IPS-15b (cell line): ENCODE data around the gene FNDC3B.

Experiments
- H3K27me3 ChIP-seq: one replicate; pipeline ENCODE4 v1.6.1; 2013; ENCODE audit warnings: low read length; ENCODE audit not compliant: control insufficient read depth, insufficient read depth
- H3K36me3 ChIP-seq: one replicate; pipeline ENCODE4 v1.6.1; 2013; ENCODE audit warnings: low read length; ENCODE audit not compliant: control insufficient read depth, insufficient read depth
- H3K4me1 ChIP-seq: one replicate; pipeline ENCODE4 v1.6.1; 2013; ENCODE audit warnings: mild to moderate bottlenecking, low read length; ENCODE audit not compliant: control insufficient read depth, insufficient read depth
- H3K4me3 ChIP-seq: one replicate; pipeline ENCODE4 v1.5.1; 2013; ENCODE audit warnings: low read depth, low read length
- H3K9ac ChIP-seq: one replicate; pipeline ENCODE4 v1.6.1; 2013; ENCODE audit warnings: low read depth, mild to moderate bottlenecking, low read length
- H3K9me3 ChIP-seq: one replicate; pipeline ENCODE4 v1.6.1; 2013; ENCODE audit warnings: mild to moderate bottlenecking, low read length; ENCODE audit not compliant: control insufficient read depth, insufficient read depth

Gene FNDC3B

DNA sequence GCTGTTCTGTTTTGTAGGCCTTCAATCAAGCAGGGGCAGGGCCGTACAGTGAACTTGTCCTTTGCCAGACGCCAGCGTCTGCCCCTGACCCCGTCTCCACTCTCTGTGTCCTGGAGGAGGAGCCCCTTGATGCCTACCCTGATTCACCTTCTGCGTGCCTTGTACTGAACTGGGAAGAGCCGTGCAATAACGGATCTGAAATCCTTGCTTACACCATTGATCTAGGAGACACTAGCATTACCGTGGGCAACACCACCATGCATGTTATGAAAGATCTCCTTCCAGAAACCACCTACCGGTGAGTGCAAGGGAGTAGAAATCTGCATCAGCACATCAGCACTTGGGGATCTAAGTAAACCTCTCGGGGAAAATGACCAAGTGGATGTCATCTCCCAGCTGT lies 313.4 kb downstream of the FNDC3B start:
- Histone ChIP-seq H3K4me3 (no peak overlapping the region), H3K9me3 (no peaks in the 10 kb centered on the region), H3K36me3 (peaks cover 6% of the 10 kb centered on the region), H3K9ac (no peak overlapping the region), H3K4me1 (no peaks in the 10 kb centered on the region), H3K27me3 (no peaks in the 10 kb centered on the region)

- no peaks in the 10 kb centered on the region for H3K4me1 ChIP-seq
- H3K4me3 ChIP-seq = no peak overlapping the region
- no peaks in the 10 kb centered on the region for H3K27me3 ChIP-seq
- H3K36me3 ChIP-seq = peaks cover 6% of the 10 kb centered on the region
- no peaks in the 10 kb centered on the region for H3K9me3 ChIP-seq
- H3K9ac ChIP-seq = no peak overlapping the region
Observed at GRCh38 chr3:172354931-172355499, 315.6 kb downstream of the FNDC3B start.

GRCh38 chr3:172355836-172356235 lies 316.5 kb downstream of the FNDC3B start:
- Histone ChIP-seq H3K4me1 (no peaks in the 10 kb centered on the region), H3K36me3 (peaks cover 6% of the 10 kb centered on the region), H3K4me3 (no peak overlapping the region), H3K9me3 (no peaks in the 10 kb centered on the region), H3K27me3 (no peaks in the 10 kb centered on the region), H3K9ac (no peak overlapping the region)

DNA sequence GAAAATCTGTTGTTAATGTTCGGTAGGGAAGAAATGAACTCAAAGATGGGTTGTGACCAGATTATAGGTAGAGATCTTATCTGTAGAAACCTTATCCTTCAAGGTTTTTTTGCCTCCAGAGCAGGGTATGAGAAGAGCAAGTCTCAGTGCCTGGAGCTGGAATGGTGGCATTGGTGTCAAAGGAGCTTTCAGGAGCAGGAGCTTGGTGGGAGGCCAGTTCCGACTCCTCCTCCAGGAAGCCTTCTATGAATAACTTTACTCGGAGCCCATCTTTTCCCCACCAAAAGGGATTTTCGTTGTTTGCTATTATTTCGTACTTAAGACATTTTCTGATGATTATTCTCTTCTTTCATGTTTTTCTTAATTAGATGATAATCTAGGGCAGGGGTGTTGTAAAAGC lies 317.0 kb downstream of the FNDC3B start:
- Histone ChIP-seq H3K9me3 (no peaks in the 10 kb centered on the region), H3K36me3 (peaks cover 6% of the 10 kb centered on the region), H3K4me1 (no peaks in the 10 kb centered on the region), H3K4me3 (no peak overlapping the region), H3K9ac (no peak overlapping the region), H3K27me3 (no peaks in the 10 kb centered on the region)

DNA sequence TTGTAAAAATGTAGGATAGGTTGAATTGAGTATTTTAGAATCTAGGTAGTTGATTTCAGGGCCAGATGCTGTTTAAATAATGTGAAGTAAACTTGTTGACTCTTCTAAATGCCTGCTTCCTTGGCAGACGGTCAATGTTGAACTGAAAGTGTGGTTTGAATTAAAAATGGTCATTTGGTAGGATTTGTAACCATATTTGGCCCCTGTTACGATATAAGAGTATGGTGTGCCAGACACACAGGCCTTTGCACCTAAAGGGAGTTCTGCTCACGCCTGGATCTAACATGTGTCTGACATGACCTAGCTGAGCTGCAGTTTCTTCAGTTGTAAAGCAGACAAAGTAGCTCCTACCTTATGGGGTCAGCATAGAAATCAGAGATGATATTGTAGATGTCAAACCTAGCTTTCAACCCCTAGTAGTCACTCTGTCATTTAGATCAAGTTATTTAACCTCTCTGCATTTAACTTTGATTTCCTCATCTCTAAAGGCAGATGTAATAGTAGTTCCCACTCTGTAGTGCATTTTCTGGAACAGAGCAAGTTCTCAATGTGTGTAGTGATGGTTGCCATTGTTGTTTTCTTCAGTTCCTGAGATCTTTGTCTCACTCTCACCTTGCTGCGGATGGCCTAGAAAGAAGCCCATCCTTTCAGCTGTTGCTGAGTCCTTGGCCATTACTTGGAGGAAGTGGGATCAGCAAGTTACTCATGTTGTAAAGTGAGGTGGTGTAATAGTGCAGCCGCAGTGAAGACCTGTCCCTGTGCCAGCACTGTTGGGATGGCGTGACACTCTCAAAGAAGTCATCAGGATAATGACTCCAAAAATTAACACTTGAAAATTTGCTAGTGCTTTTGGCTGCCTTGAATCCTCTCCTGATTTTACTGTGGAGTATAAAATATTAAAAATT lies 318.7 kb downstream of the FNDC3B start:
- Histone ChIP-seq H3K4me1 (no peaks in the 10 kb centered on the region), H3K4me3 (no peak overlapping the region), H3K9me3 (no peaks in the 10 kb centered on the region), H3K27me3 (no peaks in the 10 kb centered on the region), H3K9ac (no peak overlapping the region), H3K36me3 (peaks cover under 1% of the 10 kb centered on the region)

DNA sequence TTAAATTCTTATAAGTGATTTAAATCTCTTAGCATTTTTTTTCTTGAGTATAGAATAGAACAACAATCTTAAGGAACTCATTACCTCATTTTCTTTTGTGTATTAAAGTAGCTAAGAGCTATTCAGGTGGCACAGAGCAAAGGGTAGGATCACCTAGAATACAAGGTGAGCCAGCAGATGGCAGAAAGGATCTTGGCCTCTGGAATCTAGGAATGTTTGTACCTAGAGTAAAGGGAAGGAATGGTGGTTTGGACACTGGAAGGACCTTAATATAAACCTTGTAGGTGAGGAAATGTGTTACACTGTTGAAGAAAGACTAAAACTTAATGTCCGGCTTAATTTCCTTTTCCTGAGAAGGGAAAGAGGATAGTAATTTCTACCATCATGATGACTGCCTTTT lies 319.9 kb downstream of the FNDC3B start:
- no peaks in the 10 kb centered on the region for H3K9me3 ChIP-seq
- H3K27me3 ChIP-seq = no peaks in the 10 kb centered on the region
- no peak overlapping the region for H3K9ac ChIP-seq
- H3K4me1 ChIP-seq = peaks cover 4% of the 10 kb centered on the region
- no peaks in the 10 kb centered on the region for H3K36me3 ChIP-seq
- no peak overlapping the region for H3K4me3 ChIP-seq

- Histone ChIP-seq H3K36me3 (no peaks in the 10 kb centered on the region), H3K9me3 (no peaks in the 10 kb centered on the region), H3K4me3 (no peak overlapping the region), H3K9ac (no peak overlapping the region), H3K27me3 (no peaks in the 10 kb centered on the region), H3K4me1 (peaks cover 6% of the 10 kb centered on the region)
Observed at GRCh38 chr3:172359996-172360395, 320.6 kb downstream of the FNDC3B start.

DNA sequence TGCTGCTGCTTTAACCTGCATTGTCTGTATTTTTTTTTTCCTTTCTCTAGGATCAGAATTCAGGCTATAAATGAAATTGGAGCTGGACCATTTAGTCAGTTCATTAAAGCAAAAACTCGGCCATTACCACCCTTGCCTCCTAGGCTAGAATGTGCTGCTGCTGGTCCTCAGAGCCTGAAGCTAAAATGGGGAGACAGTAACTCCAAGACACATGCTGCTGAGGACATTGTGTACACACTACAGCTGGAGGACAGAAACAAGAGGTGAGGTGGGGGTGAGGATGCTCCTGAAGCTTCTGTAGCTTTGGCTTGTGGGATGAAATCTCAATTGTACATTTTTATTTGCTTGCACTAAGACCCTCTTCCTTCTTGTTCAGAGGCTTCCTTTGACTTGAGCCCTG lies 323.2 kb downstream of the FNDC3B start:
- Histone ChIP-seq H3K36me3 (no peaks in the 10 kb centered on the region), H3K27me3 (no peaks in the 10 kb centered on the region), H3K9me3 (no peaks in the 10 kb centered on the region), H3K4me3 (no peak overlapping the region), H3K4me1 (peaks cover 9% of the 10 kb centered on the region), H3K9ac (no peak overlapping the region)

- H3K27me3 ChIP-seq = no peaks in the 10 kb centered on the region
- no peaks in the 10 kb centered on the region for H3K36me3 ChIP-seq
- no peak overlapping the region for H3K9ac ChIP-seq
- no peaks in the 10 kb centered on the region for H3K9me3 ChIP-seq
- H3K4me1 ChIP-seq = peaks cover 9% of the 10 kb centered on the region
- H3K4me3 ChIP-seq = no peak overlapping the region
Observed at GRCh38 chr3:172364374-172365027, 325.1 kb downstream of the FNDC3B start.

DNA sequence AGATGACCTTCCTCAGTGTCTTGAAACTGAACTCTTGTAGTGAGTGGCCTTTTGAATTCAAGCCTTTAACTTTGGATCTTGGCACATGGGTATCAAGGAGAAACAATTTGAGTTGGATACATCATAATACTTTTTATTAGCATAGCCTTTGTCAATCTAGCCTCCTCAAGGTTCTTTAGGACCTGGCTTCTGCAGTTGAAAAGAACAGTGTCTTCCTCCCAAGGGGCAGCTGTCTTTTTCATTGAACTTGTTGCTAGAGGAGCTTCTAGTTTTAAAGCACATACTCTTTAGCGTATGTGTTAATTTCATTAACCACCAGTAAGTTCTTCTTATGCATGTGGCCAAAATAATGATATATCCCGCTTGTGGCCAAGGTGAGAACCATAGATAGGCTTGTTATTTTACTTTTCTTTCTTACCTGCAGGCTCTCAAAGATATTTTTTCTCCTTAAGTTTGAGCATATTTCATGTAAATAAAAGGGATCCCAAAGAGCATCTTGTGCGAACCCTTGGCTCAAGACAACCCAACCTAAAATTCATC lies 325.7 kb downstream of the FNDC3B start:
- H3K4me3 ChIP-seq = no peak overlapping the region
- no peaks in the 10 kb centered on the region for H3K27me3 ChIP-seq
- H3K9me3 ChIP-seq = no peaks in the 10 kb centered on the region
- H3K9ac ChIP-seq = no peak overlapping the region
- no peaks in the 10 kb centered on the region for H3K36me3 ChIP-seq
- H3K4me1 ChIP-seq = peaks cover 9% of the 10 kb centered on the region

DNA sequence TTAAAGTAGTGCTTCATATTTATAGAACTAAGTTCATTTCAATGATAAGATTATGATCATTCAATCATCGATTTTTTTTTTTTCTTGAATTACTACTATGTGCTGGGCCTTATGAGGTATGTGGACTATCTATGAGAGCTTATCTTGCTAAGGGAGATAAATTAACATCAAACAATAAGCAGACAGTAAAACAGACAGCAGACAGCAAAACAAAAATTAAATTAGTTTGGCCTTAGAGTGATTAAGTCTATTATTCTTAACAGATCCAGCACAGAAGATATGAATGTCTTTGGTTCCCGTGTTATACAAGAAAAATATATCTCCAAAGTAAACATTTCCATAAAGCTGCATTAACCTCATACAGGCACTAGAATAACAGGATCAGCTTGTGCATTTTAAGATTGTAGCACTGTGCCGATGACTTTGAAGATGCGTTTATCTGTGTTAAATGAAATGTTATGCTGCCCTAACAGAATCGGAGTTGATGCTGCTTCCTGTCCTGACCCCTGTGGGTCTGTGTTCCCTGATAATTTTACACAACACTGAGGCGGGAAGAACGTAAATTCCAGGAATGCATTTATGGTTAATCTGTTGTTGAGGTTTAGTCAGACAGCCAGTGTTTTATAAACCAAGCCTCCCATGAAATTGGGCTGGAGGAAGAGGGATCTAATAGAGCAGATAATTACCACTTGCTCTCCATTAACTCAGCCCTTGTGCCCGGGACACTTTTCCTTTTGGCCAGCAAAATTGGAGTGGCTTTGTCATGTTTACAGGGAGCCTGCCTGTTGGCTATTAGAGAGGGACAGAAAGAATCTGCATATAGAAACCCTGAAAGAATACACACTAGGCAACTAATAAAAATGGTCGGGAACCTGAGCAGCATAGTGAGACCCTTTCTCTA lies 328.1 kb downstream of the FNDC3B start:
- no peaks in the 10 kb centered on the region for H3K9me3 ChIP-seq
- no peaks in the 10 kb centered on the region for H3K27me3 ChIP-seq
- peaks cover 9% of the 10 kb centered on the region for H3K4me1 ChIP-seq
- H3K36me3 ChIP-seq = no peaks in the 10 kb centered on the region
- H3K4me3 ChIP-seq = no peak overlapping the region
- H3K9ac ChIP-seq = no peak overlapping the region
